Spleen (tissue), 11 donors: Measurements from ENCODE around the gene MVK. TPM values are rescaled to one million over a fixed set of nuclear protein-coding genes. Genes with fewer than 3 reads are reported as not detected.

Source experiments
- DNase-seq: peaks from one replicate; pipeline ENCODE4 v3.0.0-alpha.2; 2020
- H3K27ac ChIP-seq, 8 donors: fragments of 200-600 bp; sonication (generic) in 7 of 8; 1 replicate in 4 of 8; 2 replicates in 4 of 8; pipeline versions ENCODE4 v1.5.0 to v1.8.0; 2016 to 2021; ENCODE audit warnings: inconsistent platforms in 4 of 8, mild to moderate bottlenecking in 4 of 8, moderate library complexity in 1 of 8
- H3K27me3 ChIP-seq, 7 donors: fragments of 200-600 bp; sonication (generic) in 6 of 7; replicated peaks in 1 of 7; 1 replicate in 4 of 7; 2 replicates in 3 of 7; pipeline versions ENCODE4 v1.5.0 to v1.8.0; 2016 to 2021; ENCODE audit warnings: inconsistent platforms in 3 of 7, mild to moderate bottlenecking in 1 of 7
- H3K36me3 ChIP-seq, 6 donors: fragments of 200-600 bp; sonication (generic) in 5 of 6; 1 replicate in 4 of 6; 2 replicates in 2 of 6; pipeline versions ENCODE4 v1.5.0 to v1.8.0; 2016 to 2021; ENCODE audit warnings: inconsistent platforms in 2 of 6
- H3K4me1 ChIP-seq, 6 donors: fragments of 200-600 bp; sonication (generic) in 5 of 6; 1 replicate in 3 of 6; 2 replicates in 3 of 6; pipeline versions ENCODE4 v1.5.0 to v1.8.0; 2016 to 2021; ENCODE audit warnings: inconsistent platforms in 3 of 6
- H3K4me3 ChIP-seq, 8 donors: fragments of 200-600 bp; sonication (generic) in 7 of 8; 1 replicate in 4 of 8; 2 replicates in 4 of 8; pipeline versions ENCODE4 v1.5.0 to v1.8.0; 2016 to 2021; ENCODE audit warnings: inconsistent platforms in 4 of 8, mild to moderate bottlenecking in 4 of 8, moderate library complexity in 2 of 8
- H3K9me3 ChIP-seq, 8 donors: fragments of 200-600 bp; sonication (generic) in 7 of 8; 1 replicate in 4 of 8; 2 replicates in 4 of 8; pipeline versions ENCODE4 v1.5.0 to v1.8.0; 2016 to 2021; ENCODE audit warnings: inconsistent platforms in 4 of 8
- CTCF ChIP-seq, 11 experiments: fragments of 200-600 bp in 7 of 11; fragments of 450-650 bp in 4 of 11; sonication (generic) in 4 of 11; IDR thresholded peaks in 8 of 11; conservative IDR thresholded peaks in 3 of 11; 1 replicate in 7 of 11; 2 replicates in 4 of 11; pipeline versions ENCODE4 v1.4.0 to v1.8.0; 2016 to 2021; ENCODE audit warnings: antibody characterized with exemption in 11 of 11, inconsistent platforms in 4 of 11, mild to moderate bottlenecking in 1 of 11
- POLR2A ChIP-seq, 3 donors: fragments of 450-650 bp; IDR thresholded peaks; one replicate each; pipeline ENCODE4 v1.5.1; 2017; ENCODE audit warnings: antibody characterized with exemption in 3 of 3, mild to moderate bottlenecking in 1 of 3
- POLR2AphosphoS5 ChIP-seq, 3 donors: sonication (generic); formaldehyde crosslinking; IDR thresholded peaks; one replicate each; pipeline ENCODE4 v1.5.1; 2017; ENCODE audit warnings: antibody characterized with exemption in 3 of 3
- WGBS, 5 donors: extraction: QIAGEN DNeasy Blood & Tissue Kit in 3 of 5; methylation state at CpG; one replicate each; pipeline versions ENCODE4 v1.1.5 to v1.1.7; 2013 to 2018; 5-methylcytosine and 5-hydroxymethylcytosine counted together
- intact Hi-C: fragments of 100-400 bp; cut with DNase I; formaldehyde crosslinking; loops from one replicate; pipeline ENCODE4 v1.15.0; 2023; ENCODE audit warnings: low total_unique reads
- polyA plus RNA-seq, 3 donors: library from polyadenylated mRNA; stranded (reverse); fragments of 200-250 nt; gene quantifications; one replicate each; pipeline ENCODE4 v1.2.1, GENCODE V29; 2013
- total RNA-seq, 7 donors: library from RNA; depleted of rRNA in 3 of 7; stranded (reverse); fragments of >200 nt in 3 of 7; fragmentation: NEBNext Ultra II Directional in 4 of 7; extraction: Animal tissue kit (Norgen Biotek cat#: 25700) in 4 of 7; gene quantifications; one replicate each; pipeline versions ENCODE4 v1.1.0 to v1.2.1, GENCODE V29; 2016 to 2021
- donor health status: healthy with polysubstance abuse.
- donor health status: DM: no; HTN: no; CAD: no; lungs with moderate emphysema.
- donor health status: DM: no; HTN: no; CAD: no.
- donor health status: Bipolar disorder and iron deficiency.
- donor health status: healthy.
- donor health status: DM: no; HTN: no; CAD: no.
- donor health status: DM: yes; HTN: yes; CAD: no.

Gene MVK
- total and polyA plus RNA-seq, 10 donors = 6.2 to 16.5 (median 9.4) TPM

DNA sequence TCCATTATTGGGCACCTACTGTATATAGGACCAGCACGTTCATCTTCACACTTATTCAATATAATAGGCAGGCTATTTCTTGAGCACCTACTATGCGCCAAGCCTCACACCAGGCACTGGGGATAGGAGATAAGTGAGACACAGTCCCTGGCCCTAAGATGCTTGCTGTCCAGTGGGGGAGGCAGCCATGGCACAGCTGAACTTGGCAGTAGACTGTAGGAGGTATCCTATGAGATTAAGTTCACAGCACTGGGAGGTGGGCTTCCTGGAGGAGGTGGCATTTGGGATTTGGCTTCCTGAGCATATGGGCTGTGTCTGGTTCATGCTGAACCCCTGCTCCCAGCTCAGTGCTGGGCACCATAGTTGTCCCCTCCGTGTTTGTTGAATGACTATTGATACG is 65.1 kb downstream of the MVK start:
- no peak overlapping the region for H3K4me3 ChIP-seq
- no peaks in the 10 kb centered on the region for H3K36me3 ChIP-seq
- WGBS, 5 donors = 73 to 96% (median 80%) methylated on average over 4 of the region's 4 CpGs
- intact Hi-C loops = no loop called here
- H3K27me3 ChIP-seq = no peaks in the 10 kb centered on the region
- TF ChIP-seq POLR2AphosphoS5 (IDR thresholded peaks at IDR 0.05) (no peak), CTCF (IDR thresholded peaks at IDR 0.05 in 8 of 11, conservative IDR thresholded peaks at IDR 0.05 in 3 of 11) (no peak), POLR2A (IDR thresholded peaks at IDR 0.05) (no peak)
- no peak for DNase-seq
- H3K9me3 ChIP-seq = no peaks in the 10 kb centered on the region
- no peak overlapping the region for H3K27ac ChIP-seq
- H3K4me1 ChIP-seq = no peaks in the 10 kb centered on the region

DNA sequence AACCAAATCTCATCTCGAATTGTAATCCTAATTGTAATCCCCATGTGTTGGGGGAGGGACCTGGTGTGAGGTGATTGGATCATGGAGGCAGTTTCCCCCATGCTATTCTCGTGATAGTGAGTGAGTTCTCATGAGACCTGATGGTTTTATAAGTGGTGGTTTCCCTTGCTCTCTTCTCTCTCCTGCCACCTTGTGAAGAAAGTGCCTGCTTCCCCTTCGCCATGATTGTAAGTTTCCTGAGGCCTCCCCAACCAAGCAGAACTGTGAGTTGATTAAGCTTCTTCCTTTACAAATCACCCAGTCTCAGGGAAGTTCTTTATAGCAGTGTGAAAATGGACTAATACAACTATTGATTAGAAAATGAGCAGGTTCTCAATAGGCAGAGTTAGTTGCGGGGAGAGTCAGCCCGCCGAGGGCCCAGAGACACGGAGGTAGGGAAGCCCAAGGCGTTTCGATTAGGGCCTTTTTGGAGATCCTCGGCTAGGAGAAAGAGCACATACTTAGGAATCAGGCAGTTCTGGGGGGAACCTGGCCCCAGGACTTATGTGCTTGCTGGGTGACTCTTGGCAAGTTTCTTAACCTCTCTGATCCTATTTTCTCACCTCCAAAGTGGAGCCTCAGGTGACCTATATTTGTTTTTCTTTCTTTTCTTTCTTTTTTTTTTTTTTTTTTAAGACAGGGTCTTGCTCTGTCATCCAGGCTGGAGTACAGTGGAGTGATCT is 65.7 kb downstream of the MVK start:
- Histone ChIP-seq H3K4me1 (no peaks in the 10 kb centered on the region), H3K4me3 (no peak overlapping the region), H3K27me3 (peaks cover 0 to 2% (median 0%) of the 10 kb centered on the region in 7 donors), H3K9me3 (no peaks in the 10 kb centered on the region), H3K36me3 (no peaks in the 10 kb centered on the region), H3K27ac (no peak overlapping the region)
- WGBS, 5 donors = 76 to 83% (median 77%) methylated on average over 10 of the region's 10 CpGs
- intact Hi-C loops = no loop called here
- no peak for TF ChIP-seq CTCF (IDR thresholded peaks at IDR 0.05 in 8 of 11, conservative IDR thresholded peaks at IDR 0.05 in 3 of 11)
- TF ChIP-seq POLR2AphosphoS5 (IDR thresholded peaks at IDR 0.05) = no peak
- no peak for TF ChIP-seq POLR2A (IDR thresholded peaks at IDR 0.05)
- no peak for DNase-seq

GRCh38 chr12:109640961-109641360 is 67.4 kb downstream of the MVK start:
- WGBS, 5 donors = 55 to 72% (median 68%) methylated on average over 3 of the region's 3 CpGs

More at GRCh38 chr12:109640961-109641360, 67.4 kb downstream of the MVK start:
- Histone ChIP-seq H3K9me3 (no peaks in the 10 kb centered on the region), H3K4me3 (no peak overlapping the region), H3K4me1 (no peaks in the 10 kb centered on the region), H3K27ac (no peak overlapping the region), H3K36me3 (no peaks in the 10 kb centered on the region), H3K27me3 (peaks cover 0 to 19% (median 8%) of the 10 kb centered on the region in 7 donors)
- DNase-seq = no peak
- intact Hi-C loops = no loop called here
- TF ChIP-seq CTCF (IDR thresholded peaks at IDR 0.05 in 8 of 11, conservative IDR thresholded peaks at IDR 0.05 in 3 of 11) (no peak), POLR2AphosphoS5 (IDR thresholded peaks at IDR 0.05) (no peak), POLR2A (IDR thresholded peaks at IDR 0.05) (no peak)
